ENCODE results near the gene STK38L.
"Not testable (repeated sequence)": the region's sequence is repeated elsewhere in the genome, so short reads cannot be mapped to it uniquely, and the experiment has no call there.

The STK38L gene

GRCh38 chr12:27229367-27229766, 14.7 kb upstream of the STK38L start:
- no peak for DNase-seq

- DNase-seq, result not testable (repeated sequence)
Measured at GRCh38 chr12:27231374-27231773, 12.7 kb upstream of the STK38L start.

GRCh38 chr12:27233814-27234213, 10.3 kb upstream of the STK38L start:
- no peak for DNase-seq

- no peak for DNase-seq
Measured at GRCh38 chr12:27236498-27236897, 7.6 kb upstream of the STK38L start.

- no peak for DNase-seq
Measured at GRCh38 chr12:27237790-27238771, 6.0 kb upstream of the STK38L start.

- no peak for DNase-seq
Measured at GRCh38 chr12:27243006-27243405, 1.1 kb upstream of the STK38L start.

GRCh38 chr12:27244689-27245488, 803 bp downstream of the STK38L start:
- no peak for DNase-seq

GRCh38 chr12:27246141-27246540, 2.1 kb downstream of the STK38L start:
- DNase-seq, result no peak

- no peak for DNase-seq
Measured at GRCh38 chr12:27246774-27247173, 2.7 kb downstream of the STK38L start.

GRCh38 chr12:27252934-27253333, 8.8 kb downstream of the STK38L start:
- DNase-seq, result no peak

- DNase-seq, result no peak
Measured at GRCh38 chr12:27253347-27253746, 9.3 kb downstream of the STK38L start.

GRCh38 chr12:27255806-27256205, 11.7 kb downstream of the STK38L start:
- no peak for DNase-seq

- no peak for DNase-seq
Measured at GRCh38 chr12:27257104-27257843, 13.2 kb downstream of the STK38L start.

- DNase-seq, result no peak
Measured at GRCh38 chr12:27260746-27261145, 16.7 kb downstream of the STK38L start.

- no peak for DNase-seq
Measured at GRCh38 chr12:27261866-27262265, 17.8 kb downstream of the STK38L start.

GRCh38 chr12:27270148-27270547, 26.1 kb downstream of the STK38L start:
- no peak for DNase-seq

GRCh38 chr12:27271206-27271605, 27.1 kb downstream of the STK38L start:
- DNase-seq, result no peak

GRCh38 chr12:27272373-27273028, 28.4 kb downstream of the STK38L start:
- DNase-seq, result no peak

GRCh38 chr12:27273114-27273513, 29.0 kb downstream of the STK38L start:
- DNase-seq, result no peak

- DNase-seq, result no peak
Measured at GRCh38 chr12:27274706-27275105, 30.6 kb downstream of the STK38L start.

- DNase-seq, result no peak
Measured at GRCh38 chr12:27276275-27276674, 32.2 kb downstream of the STK38L start.

- no peak for DNase-seq
Measured at GRCh38 chr12:27277846-27278260, 33.8 kb downstream of the STK38L start.

Data from CD4-positive, alpha-beta T cell treated with Interleukin-17A for 4 hours (primary cell).